Rectal smooth muscle tissue (tissue), 1 donor: ENCODE results near the gene LCORL.

Source experiments
- H3K27ac ChIP-seq: one replicate; pipeline ENCODE4 v1.7.0; 2013; ENCODE audit warnings: low read depth, low read length, inconsistent platforms
- H3K27me3 ChIP-seq: one replicate; pipeline ENCODE4 v1.7.0; 2013; ENCODE audit warnings: low read length; ENCODE audit not compliant: control insufficient read depth, insufficient read depth
- H3K36me3 ChIP-seq: one replicate; pipeline ENCODE4 v1.7.0; 2013; ENCODE audit warnings: low read length; ENCODE audit not compliant: control insufficient read depth, insufficient read depth
- H3K4me1 ChIP-seq: one replicate; pipeline ENCODE4 v1.7.0; 2013; ENCODE audit warnings: low read length; ENCODE audit not compliant: control insufficient read depth, insufficient read depth
- H3K4me3 ChIP-seq: one replicate; pipeline ENCODE4 v1.7.0; 2013; ENCODE audit warnings: low read length
- H3K9ac ChIP-seq: one replicate; pipeline ENCODE4 v1.7.0; 2013; ENCODE audit warnings: low read length

The LCORL gene

GRCh38 chr4:18021720-18022571 lies at the start of gene LCORL:
TSS of gene LCORL (minus strand) at chr4:18021755. CDS start at chr4:18021751, 4 bp downstream.
- H3K9ac ChIP-seq: peak within 1 kb of the TSS; percentile 40
- H3K27ac ChIP-seq: peak within 1 kb of the TSS; percentile 94
- H3K4me3 ChIP-seq: peak within 1 kb of the TSS; percentile 93
- no peaks in the 10 kb centered on the region for H3K36me3 ChIP-seq
- H3K4me1 ChIP-seq: peaks cover 7% of the 10 kb centered on the region
- no peaks in the 10 kb centered on the region for H3K27me3 ChIP-seq

- Histone ChIP-seq H3K9ac (no peak overlapping the region), H3K36me3 (no peaks in the 10 kb centered on the region), H3K4me1 (no peaks in the 10 kb centered on the region), H3K27me3 (no peaks in the 10 kb centered on the region), H3K4me3 (no peak overlapping the region), H3K27ac (no peak overlapping the region)
Measured at GRCh38 chr4:18069810-18070209, 48.3 kb upstream of the LCORL start.

DNA sequence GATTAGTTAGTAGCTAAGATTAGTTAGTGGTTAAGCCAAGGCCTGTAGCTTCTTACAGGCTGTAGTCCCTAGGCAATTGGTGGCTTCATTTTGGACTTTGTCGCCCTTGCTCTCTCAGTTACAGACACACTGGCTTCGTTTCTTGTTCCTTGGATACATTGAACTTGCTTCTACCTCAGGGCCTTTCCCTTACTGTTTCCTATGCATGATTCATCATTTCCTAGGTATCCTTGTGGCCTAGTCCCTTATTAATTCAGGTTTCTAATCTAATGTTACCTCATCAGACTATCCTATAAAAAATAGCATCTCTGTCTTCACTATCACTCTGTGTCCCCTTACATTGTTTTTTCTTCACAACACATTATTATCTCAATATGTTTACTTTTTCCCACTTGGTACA lies 45.5 kb upstream of the LCORL start:
- no peaks in the 10 kb centered on the region for H3K4me1 ChIP-seq

DNA sequence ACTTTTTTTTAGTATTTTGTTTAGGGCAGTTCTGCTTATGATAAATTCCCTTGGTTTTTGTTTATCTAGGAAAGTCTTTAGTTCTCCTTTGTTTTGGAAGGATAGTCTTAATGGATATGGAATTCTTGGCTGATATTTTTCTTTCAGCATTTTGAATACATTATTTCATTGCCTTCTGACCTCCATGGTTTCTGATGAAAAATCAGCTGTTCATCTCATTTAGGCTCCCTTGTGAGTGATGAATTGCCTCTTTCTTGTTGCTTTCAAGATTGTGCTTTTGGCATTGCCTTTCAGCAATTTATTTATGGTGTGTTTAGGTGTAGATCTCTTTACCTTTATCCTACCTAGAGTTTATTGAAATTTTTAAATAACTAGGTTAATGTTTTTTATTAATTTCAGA lies 41.5 kb upstream of the LCORL start:
- Histone ChIP-seq H3K36me3 (no peaks in the 10 kb centered on the region), H3K4me1 (no peaks in the 10 kb centered on the region), H3K4me3 (no peak overlapping the region), H3K9ac (no peak overlapping the region), H3K27me3 (no peaks in the 10 kb centered on the region), H3K27ac (no peak overlapping the region)

More for the DNA sequence above, 45.5 kb upstream of the LCORL start:
- Histone ChIP-seq H3K27me3 (no peaks in the 10 kb centered on the region), H3K36me3 (no peaks in the 10 kb centered on the region), H3K9ac (no peak overlapping the region), H3K27ac (no peak overlapping the region), H3K4me3 (no peak overlapping the region)

DNA sequence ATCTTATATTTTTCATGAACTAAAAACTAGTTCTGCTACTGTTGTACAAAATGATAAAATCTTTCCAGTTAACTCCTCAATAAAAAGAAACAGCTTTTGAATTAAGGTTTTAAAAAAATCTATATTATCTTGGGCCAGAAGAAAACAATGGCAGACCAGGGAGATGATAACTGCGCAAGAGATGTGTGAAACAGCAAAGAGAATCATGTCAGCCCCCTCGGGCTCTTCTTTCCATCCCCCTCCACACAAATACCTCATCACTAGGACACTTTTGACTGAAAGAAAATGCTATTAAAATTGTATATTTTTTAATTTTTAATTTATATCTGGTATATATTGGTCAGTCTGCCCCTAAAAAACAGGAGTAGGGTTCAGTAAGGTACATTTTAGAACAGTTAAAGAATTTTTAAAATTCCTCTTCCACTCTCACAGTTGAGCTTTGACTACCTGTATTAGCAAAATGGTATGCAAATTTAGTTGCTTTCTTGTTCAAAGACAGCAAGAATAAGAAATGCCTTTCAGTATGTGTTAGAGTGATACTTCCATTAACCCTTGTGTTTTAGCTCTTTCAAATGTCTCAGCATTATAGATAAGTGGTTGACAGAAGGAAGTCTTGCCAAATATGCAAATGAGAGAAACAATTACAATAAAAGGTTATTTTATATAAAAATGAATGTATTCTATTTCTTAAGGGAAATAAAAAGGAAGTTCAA lies 36.4 kb upstream of the LCORL start:
- Histone ChIP-seq H3K4me3 (no peak overlapping the region), H3K4me1 (no peaks in the 10 kb centered on the region), H3K36me3 (no peaks in the 10 kb centered on the region), H3K27me3 (no peaks in the 10 kb centered on the region), H3K27ac (no peak overlapping the region), H3K9ac (no peak overlapping the region)

DNA sequence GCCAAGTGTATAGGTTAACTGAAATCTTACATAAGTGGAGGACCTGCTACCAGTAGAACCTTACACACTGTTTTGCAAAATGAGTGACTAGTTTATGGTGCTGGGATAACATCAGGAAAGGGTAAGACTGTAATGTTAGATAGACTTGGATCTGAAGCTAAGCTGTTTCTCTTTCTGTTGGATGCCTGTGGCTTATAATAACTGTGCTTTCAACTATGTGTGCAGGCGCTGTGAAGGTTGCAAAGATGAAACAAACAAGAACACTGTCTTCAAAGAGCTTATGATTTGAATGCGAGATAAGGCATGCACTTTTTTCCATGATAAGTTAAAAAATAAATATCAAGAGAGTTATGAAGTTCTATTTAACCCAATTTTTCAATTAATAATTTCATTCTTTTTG lies 34.5 kb upstream of the LCORL start:
- no peak overlapping the region for H3K27ac ChIP-seq
- no peak overlapping the region for H3K9ac ChIP-seq
- no peaks in the 10 kb centered on the region for H3K27me3 ChIP-seq
- no peak overlapping the region for H3K4me3 ChIP-seq
- H3K36me3 ChIP-seq: no peaks in the 10 kb centered on the region
- no peaks in the 10 kb centered on the region for H3K4me1 ChIP-seq

GRCh38 chr4:18052158-18052557 lies 30.6 kb upstream of the LCORL start:
- Histone ChIP-seq H3K27ac (no peak overlapping the region), H3K4me3 (no peak overlapping the region), H3K36me3 (no peaks in the 10 kb centered on the region), H3K27me3 (no peaks in the 10 kb centered on the region), H3K4me1 (no peaks in the 10 kb centered on the region), H3K9ac (no peak overlapping the region)

- no peak overlapping the region for H3K4me3 ChIP-seq
- no peaks in the 10 kb centered on the region for H3K36me3 ChIP-seq
- no peaks in the 10 kb centered on the region for H3K27me3 ChIP-seq
- no peaks in the 10 kb centered on the region for H3K4me1 ChIP-seq
- H3K27ac ChIP-seq: no peak overlapping the region
- H3K9ac ChIP-seq: no peak overlapping the region
Measured at GRCh38 chr4:18051281-18051680, 29.7 kb upstream of the LCORL start.

GRCh38 chr4:18050448-18050847 lies 28.9 kb upstream of the LCORL start:
- no peaks in the 10 kb centered on the region for H3K4me1 ChIP-seq
- H3K27ac ChIP-seq: no peak overlapping the region
- H3K4me3 ChIP-seq: no peak overlapping the region
- H3K27me3 ChIP-seq: no peaks in the 10 kb centered on the region
- H3K36me3 ChIP-seq: no peaks in the 10 kb centered on the region
- H3K9ac ChIP-seq: no peak overlapping the region

- Histone ChIP-seq H3K4me3 (no peak overlapping the region), H3K27ac (no peak overlapping the region), H3K27me3 (no peaks in the 10 kb centered on the region), H3K9ac (no peak overlapping the region), H3K36me3 (no peaks in the 10 kb centered on the region), H3K4me1 (no peaks in the 10 kb centered on the region)
Measured at GRCh38 chr4:18049446-18049845, 27.9 kb upstream of the LCORL start.

GRCh38 chr4:18042754-18043153 lies 21.2 kb upstream of the LCORL start:
- Histone ChIP-seq H3K4me3 (no peak overlapping the region), H3K27me3 (no peaks in the 10 kb centered on the region), H3K9ac (no peak overlapping the region), H3K27ac (no peak overlapping the region), H3K36me3 (no peaks in the 10 kb centered on the region), H3K4me1 (no peaks in the 10 kb centered on the region)

- H3K4me1 ChIP-seq: no peaks in the 10 kb centered on the region
- H3K27me3 ChIP-seq: no peaks in the 10 kb centered on the region
- H3K4me3 ChIP-seq: no peak overlapping the region
- H3K36me3 ChIP-seq: no peaks in the 10 kb centered on the region
- H3K27ac ChIP-seq: no peak overlapping the region
- H3K9ac ChIP-seq: no peak overlapping the region
Measured at GRCh38 chr4:18042012-18042411, 20.5 kb upstream of the LCORL start.

GRCh38 chr4:18041114-18041513 lies 19.6 kb upstream of the LCORL start:
- H3K9ac ChIP-seq: no peak overlapping the region
- H3K4me3 ChIP-seq: no peak overlapping the region
- no peaks in the 10 kb centered on the region for H3K27me3 ChIP-seq
- H3K4me1 ChIP-seq: no peaks in the 10 kb centered on the region
- no peak overlapping the region for H3K27ac ChIP-seq
- no peaks in the 10 kb centered on the region for H3K36me3 ChIP-seq
